Inferior parietal cortex (tissue), 1 donor: ENCODE results near the gene KLF3.

Source experiments
- DNase-seq: peaks from one replicate; pipeline ENCODE4 v3.0.0-alpha.2; 2016; ENCODE audit errors: extremely low spot score

The KLF3 gene

DNA sequence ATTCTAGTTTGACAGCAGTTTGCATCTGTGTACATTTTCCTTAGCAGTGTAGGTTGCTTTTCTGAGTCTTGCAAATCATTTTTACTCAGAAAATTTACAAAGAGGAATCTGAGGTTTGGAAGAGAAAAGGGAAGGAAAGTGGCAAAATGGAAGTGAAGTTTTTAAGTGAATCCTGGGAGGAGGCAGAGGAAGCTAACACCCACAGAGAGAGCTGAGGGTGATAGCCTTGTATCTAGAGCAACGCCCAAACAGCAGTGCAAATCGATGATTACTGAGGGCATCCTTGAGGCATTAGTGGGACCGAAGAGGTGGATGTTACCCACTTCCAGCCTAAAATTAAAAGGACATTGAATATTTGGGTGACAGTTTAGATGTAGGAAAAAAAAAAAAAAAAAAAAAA, 31.8 kb downstream of the KLF3 start:
- DNase-seq: no peak

DNA sequence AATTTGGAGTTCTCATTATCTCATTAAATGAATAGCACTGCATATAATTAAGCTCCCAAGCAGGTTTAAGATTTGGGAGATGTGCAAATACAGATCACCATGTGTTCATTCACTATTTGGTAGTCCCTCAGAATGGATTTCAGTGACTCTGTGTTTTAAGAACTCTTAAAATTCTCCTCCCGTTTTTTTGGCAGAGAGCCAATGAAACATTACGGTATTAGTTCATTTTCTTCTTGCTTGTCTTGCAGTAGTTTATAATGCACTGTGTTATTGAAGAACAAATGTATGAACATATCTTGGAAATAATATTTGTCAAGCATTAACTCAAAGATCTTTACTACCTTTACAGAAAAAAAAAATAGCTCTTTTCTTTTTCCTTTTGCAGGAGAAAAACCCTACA, 32.7 kb downstream of the KLF3 start:
- no peak for DNase-seq

DNA sequence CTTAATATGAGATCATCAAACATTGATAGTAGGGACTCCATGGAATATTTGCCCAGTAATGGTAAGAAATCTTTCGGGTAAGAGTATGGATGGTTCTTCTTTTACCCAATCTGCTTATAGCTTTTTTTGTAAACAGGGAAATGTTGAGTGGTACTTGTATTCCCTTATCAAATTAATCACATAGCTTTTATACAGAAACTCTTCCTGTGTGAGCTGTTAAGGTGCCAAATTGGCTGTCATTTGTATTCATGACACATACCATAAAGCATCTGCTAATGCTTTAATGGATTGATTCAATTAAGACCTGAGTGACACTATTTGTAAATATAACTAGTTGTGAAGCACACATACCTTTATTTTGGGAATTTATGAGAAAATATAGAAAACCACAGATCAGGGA, 34.2 kb downstream of the KLF3 start:
- no peak for DNase-seq

- no peak for DNase-seq
Measured at GRCh38 chr4:38699112-38699511, 35.1 kb downstream of the KLF3 start.

GRCh38 chr4:38703635-38704034, 39.6 kb downstream of the KLF3 start:
- DNase-seq: no peak

DNA sequence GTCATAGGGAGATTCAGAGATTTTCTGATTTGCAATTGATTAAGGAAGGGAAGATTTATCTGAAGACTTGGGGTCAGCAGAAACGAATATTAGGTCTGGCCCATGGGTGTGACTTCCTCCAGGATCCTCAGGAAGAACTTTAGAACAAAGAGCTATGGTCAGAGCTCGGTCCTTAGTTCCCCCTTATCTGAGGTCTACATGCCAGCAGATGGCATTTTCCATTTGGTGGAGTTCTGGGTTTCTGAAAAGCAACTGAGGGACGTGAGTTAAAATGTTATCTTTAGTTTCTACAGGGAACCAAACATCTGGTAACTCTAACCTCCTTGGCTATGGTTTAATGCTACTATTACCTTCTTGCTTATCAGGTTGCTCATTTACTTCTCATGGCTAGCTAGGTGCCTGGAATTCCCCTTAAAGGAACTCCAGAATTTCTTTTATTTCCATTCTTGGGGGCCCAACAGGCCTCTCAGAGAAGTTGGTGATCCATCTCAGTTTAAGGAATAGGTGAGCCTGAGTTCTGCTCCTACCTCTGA, 40.7 kb downstream of the KLF3 start:
- DNase-seq: no peak

- DNase-seq: no peak
Measured at GRCh38 chr4:38706301-38706700, 42.3 kb downstream of the KLF3 start.

DNA sequence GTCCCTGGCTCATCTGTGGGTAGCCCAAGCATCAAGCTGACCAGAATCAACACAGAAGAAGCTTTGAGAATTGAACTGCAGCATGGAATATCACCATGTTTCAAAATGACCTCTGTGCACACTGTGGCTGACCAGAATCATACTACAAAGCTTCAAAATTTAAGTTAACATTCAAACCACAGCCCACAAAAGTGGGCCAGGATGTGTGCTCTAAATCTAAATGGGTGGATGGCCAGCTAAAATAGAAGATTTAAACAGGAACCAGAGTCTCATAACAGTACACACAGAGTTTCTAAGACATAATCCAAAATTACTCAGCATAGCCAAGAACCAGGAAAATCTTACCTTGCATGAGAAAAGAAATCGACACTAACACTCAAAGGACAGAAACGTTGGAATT, 46.1 kb downstream of the KLF3 start:
- DNase-seq: no peak

DNA sequence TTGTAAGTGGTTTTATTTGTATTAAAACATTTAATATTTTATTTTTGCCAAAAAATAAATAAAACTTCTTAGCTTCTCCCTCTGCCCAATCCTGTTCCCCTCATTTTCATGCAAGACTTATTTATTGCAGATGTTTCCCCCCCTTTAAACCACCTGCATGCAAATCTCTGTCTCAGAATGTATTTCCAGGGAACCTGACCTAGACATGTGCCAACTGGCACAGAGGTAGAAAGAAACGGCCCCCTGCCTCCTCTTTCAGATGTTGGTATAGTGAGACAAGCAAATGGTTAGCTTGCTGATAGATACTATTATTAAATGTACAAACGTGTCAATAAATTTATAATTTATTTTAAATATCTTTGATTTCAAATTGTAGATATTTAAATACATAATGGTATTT, 47.1 kb downstream of the KLF3 start:
- no peak for DNase-seq

- DNase-seq: no peak
Measured at GRCh38 chr4:38715050-38715449, 51.1 kb downstream of the KLF3 start.

- no peak for DNase-seq
Measured at GRCh38 chr4:38716256-38716655, 52.3 kb downstream of the KLF3 start.

- DNase-seq: no peak
Measured at GRCh38 chr4:38717604-38718003, 53.6 kb downstream of the KLF3 start.

DNA sequence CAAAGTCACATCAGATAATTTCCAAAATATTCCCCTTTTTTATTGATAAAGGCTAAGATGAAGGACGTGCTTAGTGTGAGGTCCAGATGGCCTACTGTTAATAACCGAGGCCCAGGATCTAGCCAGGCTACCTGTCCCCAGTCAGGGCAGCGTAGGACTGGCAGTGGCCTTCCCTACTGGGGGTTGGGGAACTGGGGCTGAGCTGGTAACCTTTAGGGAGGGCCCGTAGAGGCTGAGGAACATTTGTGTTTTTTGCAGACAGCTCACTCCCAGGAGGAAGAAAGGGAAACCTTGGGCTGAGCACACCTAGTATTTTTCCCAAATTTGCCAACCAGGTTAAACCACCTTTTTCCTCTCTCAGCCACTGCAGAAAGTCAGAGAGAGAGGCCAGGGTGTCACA, 59.1 kb downstream of the KLF3 start:
- DNase-seq: no peak

DNA sequence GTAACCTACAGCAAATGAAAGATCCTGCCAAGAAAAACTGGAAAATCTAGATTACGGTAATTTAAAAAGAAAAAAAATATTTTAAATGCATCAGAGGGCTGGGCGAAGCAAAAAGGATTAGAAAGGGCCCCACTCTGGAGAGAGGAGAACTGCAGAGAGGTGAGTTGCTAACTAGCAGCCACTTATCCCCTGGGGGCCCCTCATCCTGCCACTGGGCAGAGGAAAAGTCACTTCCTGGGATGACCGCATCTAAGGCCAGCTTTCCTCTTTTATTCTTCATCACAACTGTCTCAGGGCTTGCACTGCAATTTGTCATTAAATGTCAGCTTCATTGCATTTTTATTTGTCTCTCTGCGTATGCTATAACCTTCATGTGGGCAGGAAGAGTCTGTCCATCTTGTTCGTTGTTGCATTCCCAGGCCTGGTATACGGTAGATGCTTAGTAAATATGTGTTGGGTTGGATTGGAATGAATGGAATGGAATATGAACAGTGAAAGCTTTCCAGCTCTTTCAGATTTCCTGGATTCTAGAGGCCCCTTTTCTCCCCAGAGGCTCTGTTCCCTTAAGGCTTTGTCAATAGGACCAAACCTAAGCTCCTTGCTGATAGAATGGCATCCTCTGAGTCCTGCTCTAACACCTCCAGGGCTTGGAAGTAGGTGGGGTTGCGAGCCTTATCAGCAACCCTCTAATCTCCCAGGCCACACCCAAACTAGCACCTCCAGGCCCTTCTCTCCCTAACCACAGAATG, 59.9 kb downstream of the KLF3 start:
- DNase-seq: no peak

DNA sequence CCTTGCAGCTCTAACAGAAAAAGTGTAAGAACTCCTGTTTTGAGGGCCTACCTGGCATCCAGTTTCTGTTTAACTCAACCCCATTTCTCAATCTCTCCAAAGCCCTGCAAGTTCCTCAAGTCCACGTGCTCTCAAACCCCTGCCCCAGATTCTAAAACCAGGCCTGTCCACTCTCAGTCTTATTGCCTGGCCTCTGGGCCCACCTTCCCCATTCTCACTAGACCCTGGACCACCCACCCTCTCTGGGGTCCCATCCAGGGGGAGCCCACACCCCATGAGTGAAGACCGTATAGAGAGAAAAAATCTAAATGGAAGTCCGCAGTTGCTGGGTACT, 60.4 kb downstream of the KLF3 start:
- no peak for DNase-seq

DNA sequence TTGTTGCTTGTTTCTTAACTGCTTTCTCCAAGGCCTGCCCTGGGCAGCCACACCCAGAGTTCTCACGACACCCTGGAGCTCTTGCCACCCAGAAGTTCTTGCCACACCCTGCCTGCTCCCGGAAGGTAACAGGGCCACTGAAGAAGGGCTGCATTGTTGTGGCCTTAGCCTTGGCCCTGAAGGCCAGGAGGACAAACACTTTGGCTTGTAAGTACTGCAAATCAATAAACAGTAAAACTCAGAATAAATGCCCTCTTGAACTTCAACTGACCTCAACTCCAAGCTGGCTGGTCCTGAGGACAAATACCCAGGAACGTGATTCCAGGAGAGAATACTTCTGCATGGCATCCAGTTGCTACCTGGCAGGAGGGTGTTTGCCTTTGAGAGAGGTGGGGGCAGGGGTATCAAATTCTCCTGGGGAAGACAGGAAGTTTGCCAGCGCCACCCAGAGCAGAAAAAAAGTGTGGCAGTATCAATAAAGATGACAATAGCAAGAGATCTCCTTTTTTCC, 64.7 kb downstream of the KLF3 start:
- DNase-seq: no peak

DNA sequence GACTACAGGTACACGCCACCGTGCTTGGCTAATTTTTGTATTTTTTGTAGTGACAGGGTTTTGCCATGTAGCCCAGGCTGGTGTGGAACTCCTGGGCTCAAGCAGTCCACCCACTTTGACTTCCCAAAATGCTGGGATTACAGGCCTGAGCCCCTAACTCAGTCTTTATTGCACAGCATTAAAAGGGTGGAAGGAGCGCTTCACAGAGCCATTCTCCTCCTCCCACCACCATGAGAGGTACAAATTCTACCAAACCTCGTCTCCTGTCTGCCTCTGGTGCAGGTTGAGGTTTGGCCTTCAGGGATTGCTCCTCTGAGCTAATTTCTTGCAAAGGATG, 66.5 kb downstream of the KLF3 start:
- no peak for DNase-seq

- peak; percentile 87 for DNase-seq
Measured at GRCh38 chr4:38730830-38731646, 67.0 kb downstream of the KLF3 start.

DNA sequence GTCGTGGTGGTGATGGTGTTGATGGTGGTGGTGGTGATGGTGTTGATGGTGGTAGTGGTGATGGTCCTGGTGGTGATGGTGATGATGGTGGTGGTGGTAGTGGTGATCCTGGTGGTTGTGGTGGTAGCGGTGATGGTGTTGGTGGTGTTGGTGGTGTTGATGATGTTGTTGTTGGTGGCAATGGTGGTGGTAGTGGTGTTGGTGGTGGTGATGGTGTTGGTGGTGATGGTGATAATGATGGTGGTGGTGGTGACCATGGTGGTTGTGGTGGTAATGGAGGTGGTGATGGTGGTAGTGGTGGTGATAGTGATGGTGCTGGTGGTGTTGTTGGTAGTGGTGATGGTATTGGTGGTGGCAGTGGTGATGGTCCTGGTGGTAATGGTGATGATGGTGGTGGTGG, 69.7 kb downstream of the KLF3 start:
- DNase-seq: no peak

DNA sequence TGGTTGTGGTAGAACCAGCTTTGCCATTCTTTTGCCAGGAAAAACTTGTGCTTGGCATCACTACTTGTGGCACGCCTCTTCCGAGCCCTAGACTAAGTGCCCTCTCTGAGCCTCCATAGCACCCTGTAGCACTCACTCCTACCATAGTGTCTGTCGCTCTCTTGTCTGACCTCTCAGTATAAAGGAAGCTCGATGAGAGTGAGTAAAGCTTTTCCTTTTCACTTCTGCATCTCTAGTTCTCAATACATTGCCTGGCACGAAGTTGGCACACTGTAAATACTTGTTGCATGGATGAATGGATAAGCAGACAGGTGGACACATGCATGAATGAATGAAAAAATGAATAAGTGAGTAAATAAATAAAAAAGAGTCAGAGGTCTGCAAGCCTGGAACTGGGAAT, 70.4 kb downstream of the KLF3 start:
- DNase-seq: no peak

DNA sequence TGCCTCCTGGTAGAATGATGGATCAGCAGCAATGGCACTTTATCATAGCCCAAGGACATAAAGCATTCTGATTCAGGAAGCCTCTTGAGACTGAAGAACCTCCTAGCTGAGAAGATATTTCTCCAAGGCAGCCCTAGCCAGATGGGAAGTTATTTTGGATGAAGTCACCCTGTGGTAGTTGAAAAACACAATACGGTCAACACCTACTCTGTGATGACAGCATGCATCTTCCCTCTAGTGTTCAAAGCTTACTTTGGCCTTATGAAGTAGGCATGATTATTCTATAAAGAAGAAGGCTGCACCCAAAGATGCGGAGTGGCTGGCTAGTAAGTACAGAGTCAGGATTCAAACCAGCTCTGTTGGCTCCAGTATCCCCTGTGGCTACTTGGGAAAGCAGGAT, 70.9 kb downstream of the KLF3 start:
- no peak for DNase-seq

DNA sequence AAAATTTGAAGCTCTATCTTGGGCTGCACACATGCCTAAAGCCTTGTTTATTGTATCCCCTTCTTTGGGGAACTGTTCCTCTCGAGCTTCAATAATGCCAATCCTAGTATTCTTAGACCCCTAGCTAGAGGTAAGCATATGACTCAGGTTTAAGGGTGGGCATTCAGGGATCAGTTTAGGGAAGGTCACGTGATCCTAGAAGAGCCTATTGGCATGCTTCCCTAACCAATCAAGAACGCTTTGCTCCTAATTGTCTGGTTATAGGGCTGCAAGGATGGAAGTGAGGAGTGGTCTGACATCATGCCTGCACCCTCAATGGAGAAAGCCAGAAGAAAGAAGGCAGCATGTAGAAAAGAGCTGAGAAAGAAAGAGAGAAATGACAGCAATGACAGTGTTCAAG, 71.9 kb downstream of the KLF3 start:
- DNase-seq: no peak
